H1 (cell line): Measurements from ENCODE around the gene FBXW8. TPM values are rescaled to one million over a fixed set of nuclear protein-coding genes. Genes with fewer than 3 reads are reported as not detected.

Experiments used
- TAF1 ChIP-seq: IDR thresholded peaks from 2 replicates; pipeline ENCODE4 v1.6.1; 2011; ENCODE audit warnings: mild to moderate bottlenecking, low read depth, low read length
- TBP ChIP-seq: IDR thresholded peaks from 2 replicates; pipeline ENCODE4 v1.6.1; 2011; ENCODE audit warnings: low read depth, low read length, improper control_type of control experiment
- polyA plus RNA-seq, 7 experiments: library from polyadenylated mRNA; depleted of rRNA in 3 of 7; stranded (reverse) in 5 of 7; unstranded in 2 of 7; fragments of >200 nt in 5 of 7; fragments of 200-250 nt in 2 of 7; gene quantifications; 1 replicate in 5 of 7; 2 replicates in 1 of 7; 4 replicates in 1 of 7; pipeline versions ENCODE4 v1.2.1 to v1.2.3, GENCODE V29; 2011 to 2013; ENCODE audit warnings: missing spikeins in 2 of 7, mixed read lengths in 2 of 7
- total RNA-seq: library from RNA; stranded (reverse); fragmentation: NEBNext Ultra II Directional; extraction: Animal tissue kit (Norgen Biotek cat#: 25700); gene quantifications from 2 replicates; pipeline ENCODE4 v1.2.1, GENCODE V29; 2021

Gene FBXW8
- total and polyA plus RNA-seq, 2 of the 8 experiments (the other 6 are each of a cell fraction or from before 2014, with no cell fraction given), result 15.8 to 16.0 TPM

DNA sequence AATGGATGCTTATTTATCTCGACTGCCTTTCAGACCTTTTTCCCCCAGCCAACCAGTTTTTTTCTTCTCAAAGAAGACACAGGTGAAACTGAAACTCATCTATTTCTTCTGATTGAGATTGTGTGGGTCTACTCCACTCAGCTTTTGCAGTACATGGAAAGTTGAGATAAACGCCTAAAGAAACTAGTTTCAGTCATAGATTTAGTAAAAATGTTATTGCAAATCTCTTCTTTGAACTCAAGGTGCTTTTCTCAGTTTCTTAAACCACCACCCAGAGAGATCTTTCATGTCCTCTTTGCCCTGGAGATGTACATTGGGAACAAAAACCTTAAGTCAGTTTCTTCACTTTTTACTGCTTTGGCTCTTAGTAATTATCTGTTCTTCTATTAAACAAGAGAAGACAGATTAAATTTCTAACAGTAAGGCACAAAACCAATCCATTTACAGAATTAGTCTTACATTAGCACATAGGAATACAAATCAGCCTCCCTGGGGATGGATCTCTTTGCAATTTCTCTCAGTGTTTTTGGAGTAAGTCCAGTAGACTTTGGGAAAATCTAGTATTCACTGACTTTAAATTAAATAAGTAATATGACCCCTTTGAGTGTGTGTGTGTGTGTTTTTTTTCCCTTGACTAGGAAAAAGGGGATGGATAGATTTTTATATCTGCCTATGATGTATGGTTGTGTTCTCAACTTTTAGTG, 11.6 kb downstream of the FBXW8 start (continued):
- TF ChIP-seq TBP (no peak), TAF1 (no peak)
